NCI-H146 treated with DMSO at 0.1 percent for 48 hours (cell line): ENCODE measurements around the gene ZNF418.
"Not testable (repeated sequence)": the region's sequence is repeated elsewhere in the genome, so short reads cannot be mapped to it uniquely, and the experiment has no call there.

ENCODE experiments used
- DNase-seq: peaks from one replicate; lab custom pipeline; 2025; ENCODE audit not compliant: unreplicated experiment; lab: John Stamatoyannopoulos, UW

ZNF418 gene

GRCh38 chr19:57890706-57891105 lies 44.5 kb downstream of the ZNF418 start:
- DNase-seq, result not testable (repeated sequence)

DNA sequence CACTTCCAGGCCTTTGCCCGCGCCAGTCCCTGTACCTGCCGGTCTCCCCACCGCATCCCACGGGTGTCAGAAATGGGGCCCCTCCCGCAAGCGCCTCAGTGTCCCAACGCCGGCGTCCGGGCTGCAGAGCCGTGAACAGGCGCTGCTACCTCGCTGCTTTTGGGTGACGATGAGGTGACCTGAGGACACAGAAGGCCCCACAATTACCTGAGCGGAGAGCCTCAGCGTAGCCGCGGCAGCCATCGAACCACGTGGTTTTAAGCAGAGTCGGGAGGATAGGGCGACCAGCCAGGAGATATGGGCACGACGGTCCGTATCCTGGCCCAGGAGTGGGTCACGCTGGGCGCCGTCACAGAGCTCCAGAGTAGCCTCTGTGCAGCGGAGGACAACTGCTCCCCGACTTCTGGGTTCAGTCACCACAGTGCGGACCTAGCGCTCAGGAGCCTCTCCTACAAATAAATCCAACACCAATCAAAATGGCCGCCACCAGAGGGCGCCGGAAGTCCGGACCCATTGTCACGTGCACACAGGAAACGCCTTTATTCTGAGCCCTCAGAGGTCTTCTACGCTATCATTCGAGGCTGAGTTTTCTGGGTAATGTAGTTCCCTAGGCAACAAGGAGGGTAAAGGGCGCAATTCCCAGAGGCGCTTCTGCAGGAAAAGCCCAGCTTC lies 46.5 kb downstream of the ZNF418 start, which contains the start of gene ZNF814:
Gene ZNF814 (minus strand): TSS at position 478 of the 672 bp plus-strand sequence. CDS start 235 bp downstream, at position 243.
- DNase-seq, result no peak

DNA sequence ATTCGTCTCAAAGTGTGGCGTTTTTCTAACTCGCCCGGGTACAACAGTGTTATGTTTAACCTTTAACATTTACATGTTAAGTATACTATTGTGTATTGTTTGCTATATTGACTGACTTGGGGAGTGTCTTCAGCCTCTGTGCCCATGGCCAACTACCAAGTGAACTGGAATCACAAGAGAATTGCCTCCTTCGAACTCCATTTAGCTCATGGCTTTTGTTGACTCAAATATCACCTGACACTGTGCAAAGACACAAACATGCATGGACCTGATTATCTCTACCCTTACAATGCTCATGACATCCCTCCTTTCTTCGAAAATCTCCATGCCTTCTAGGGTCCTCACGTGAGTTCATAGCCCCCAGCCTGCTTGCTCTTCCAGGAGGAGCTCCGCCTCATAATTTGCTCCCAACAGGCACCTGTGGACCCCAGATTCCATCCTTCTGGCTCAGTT lies 47.1 kb downstream of the ZNF418 start:
- no peak for DNase-seq

DNA sequence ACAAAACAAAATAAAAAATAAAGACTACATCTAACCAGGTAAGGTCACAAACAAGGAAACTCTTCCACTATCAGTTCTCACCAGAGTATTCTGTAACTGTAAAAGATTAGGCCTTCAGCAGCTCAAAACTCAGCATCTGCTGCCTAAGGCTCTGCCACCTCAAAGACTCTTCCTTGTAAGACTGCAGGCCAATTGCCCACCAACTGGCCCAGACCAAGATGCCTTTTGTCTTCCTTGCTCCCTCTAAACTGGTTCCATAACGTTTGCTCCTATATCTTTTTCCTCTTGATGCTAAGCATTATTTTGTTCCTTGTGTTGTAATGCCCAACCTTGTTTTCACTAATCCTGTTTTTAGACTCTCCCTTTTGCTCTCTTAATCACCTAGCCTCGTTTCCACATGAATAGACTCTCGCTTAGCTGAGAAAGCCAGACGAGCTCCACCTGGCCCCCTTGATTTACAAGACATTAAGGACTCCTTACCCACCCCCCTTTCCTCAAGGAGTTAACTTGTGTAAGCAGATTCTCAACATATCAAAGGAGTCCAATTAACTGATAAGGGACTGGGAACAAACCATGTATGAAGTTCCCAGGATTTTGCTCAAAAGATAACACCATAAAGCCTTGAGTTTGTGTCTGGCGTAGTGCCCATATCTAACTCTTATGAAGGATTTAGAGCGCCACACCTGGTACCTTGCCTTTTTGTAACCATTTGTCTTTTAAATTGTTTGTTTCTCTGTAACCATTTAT lies 47.8 kb downstream of the ZNF418 start:
- DNase-seq, result no peak

DNA sequence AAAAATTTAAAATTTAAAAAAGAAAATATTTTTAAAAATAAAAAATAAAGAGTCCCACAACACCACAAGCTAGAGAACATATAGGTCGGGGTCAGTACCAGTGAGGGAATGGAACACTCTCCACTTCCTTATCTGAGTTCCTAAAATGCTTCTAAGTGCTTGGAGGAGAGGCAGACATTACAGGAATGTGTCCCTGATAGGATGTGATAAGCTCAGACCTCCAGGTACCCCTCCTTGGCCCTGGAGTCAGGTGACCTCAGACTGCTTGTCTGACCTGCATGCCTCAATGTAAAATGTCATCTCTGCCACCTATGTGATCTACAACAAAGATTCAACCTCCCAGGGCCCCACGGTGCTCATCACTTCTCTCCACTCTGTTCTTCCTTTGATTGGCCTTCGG lies 49.2 kb downstream of the ZNF418 start:
- DNase-seq, result no peak

GRCh38 chr19:57873883-57874799 lies 61.1 kb downstream of the ZNF418 start:
- not testable (repeated sequence) for DNase-seq

- no peak for DNase-seq
Measured at GRCh38 chr19:57872450-57872849, 62.8 kb downstream of the ZNF418 start.
